HG02943 (cell line): ENCODE measurements around the gene ATXN1.

ENCODE experiments used
- ATAC-seq: cut with Tn5 transposase; IDR thresholded peaks from one replicate; pipeline ENCODE4 v1.9.1; 2021; ENCODE audit warnings: mild to moderate bottlenecking, low read depth, moderate library complexity; ENCODE audit not compliant: unreplicated experiment

The ATXN1 gene

GRCh38 chr6:16306334-16306733 is 454.9 kb downstream of the ATXN1 start:
- no peak for ATAC-seq

GRCh38 chr6:16305788-16306187 is 455.5 kb downstream of the ATXN1 start:
- peak; percentile 31 for ATAC-seq

- peak; percentile 74 for ATAC-seq
Observed at GRCh38 chr6:16305246-16305725, 456.0 kb downstream of the ATXN1 start.

GRCh38 chr6:16302721-16303552 is 458.3 kb downstream of the ATXN1 start:
- ATAC-seq: no peak

GRCh38 chr6:16301511-16301910 is 459.7 kb downstream of the ATXN1 start:
- ATAC-seq: no peak

- no peak for ATAC-seq
Observed at GRCh38 chr6:16299861-16300260, 461.4 kb downstream of the ATXN1 start.

GRCh38 chr6:16296061-16296670 is 465.1 kb downstream of the ATXN1 start:
- no peak for ATAC-seq

- no peak for ATAC-seq
Observed at GRCh38 chr6:16295471-16295870, 465.8 kb downstream of the ATXN1 start.

GRCh38 chr6:16295060-16295459 is 466.2 kb downstream of the ATXN1 start:
- no peak for ATAC-seq

- ATAC-seq: no peak
Observed at GRCh38 chr6:16294371-16294770, 466.9 kb downstream of the ATXN1 start.

GRCh38 chr6:16292942-16293341 is 468.3 kb downstream of the ATXN1 start:
- ATAC-seq: no peak

- ATAC-seq: no peak
Observed at GRCh38 chr6:16292432-16292831, 468.8 kb downstream of the ATXN1 start.

- ATAC-seq: no peak
Observed at GRCh38 chr6:16291739-16292138, 469.5 kb downstream of the ATXN1 start.

GRCh38 chr6:16288163-16288562 is 473.1 kb downstream of the ATXN1 start:
- no peak for ATAC-seq

- ATAC-seq: no peak
Observed at GRCh38 chr6:16286151-16286522, 475.1 kb downstream of the ATXN1 start.

- no peak for ATAC-seq
Observed at GRCh38 chr6:16285467-16286150, 475.7 kb downstream of the ATXN1 start.

GRCh38 chr6:16284472-16284871 is 476.8 kb downstream of the ATXN1 start:
- ATAC-seq: no peak

- no peak for ATAC-seq
Observed at GRCh38 chr6:16282370-16282769, 478.9 kb downstream of the ATXN1 start.

GRCh38 chr6:16279243-16279642 is 482.0 kb downstream of the ATXN1 start:
- ATAC-seq: no peak

- no peak for ATAC-seq
Observed at GRCh38 chr6:16278750-16279149, 482.5 kb downstream of the ATXN1 start.

- no peak for ATAC-seq
Observed at GRCh38 chr6:16278048-16278724, 483.1 kb downstream of the ATXN1 start.
